C4-2B (cell line): ENCODE results near the gene NFIB.
A peak's percentile ranks its signal among the peaks of the same experiment; 100 is the strongest.

ENCODE experiments used
- H3K27ac ChIP-seq: fragments of 450-650 bp; 2 replicates; pipeline ENCODE4 v1.5.1; 2017
- CTCF ChIP-seq: fragments of 450-650 bp; conservative IDR thresholded peaks from 2 replicates; pipeline ENCODE4 v1.5.1; 2017; ENCODE audit warnings: mild to moderate bottlenecking
- ZFX ChIP-seq: fragments of 450-650 bp; IDR thresholded peaks from 2 replicates; pipeline ENCODE4 v1.6.1; 2017

Gene NFIB

GRCh38 chr9:14180960-14181537 is 132.9 kb downstream of the NFIB start:
- H3K27ac ChIP-seq: peak overlapping the region; percentile 57; the same call in 1 of the 2 replicates
- no peak for TF ChIP-seq CTCF
- TF ChIP-seq ZFX: no peak

- no peak for TF ChIP-seq ZFX
- TF ChIP-seq CTCF: no peak
- peak overlapping the region; percentile 57; the same call in 1 of the 2 replicates for H3K27ac ChIP-seq
These were observed 133.6 kb downstream of the NFIB start for GRCh38 chr9:14180093-14180959.

- TF ChIP-seq ZFX (no peak), CTCF (no peak)
- H3K27ac ChIP-seq: no peak overlapping the region
These were observed 134.5 kb downstream of the NFIB start for GRCh38 chr9:14179449-14179848.

- TF ChIP-seq CTCF (no peak), ZFX (no peak)
These were observed 138.2 kb downstream of the NFIB start for GRCh38 chr9:14175778-14176177.

GRCh38 chr9:14173713-14174112 is 140.2 kb downstream of the NFIB start:
- H3K27ac ChIP-seq: no peak overlapping the region
- TF ChIP-seq CTCF (no peak), ZFX (no peak)

More at GRCh38 chr9:14175778-14176177, 138.2 kb downstream of the NFIB start:
- H3K27ac ChIP-seq: no peak overlapping the region

GRCh38 chr9:14170973-14171596 is 142.9 kb downstream of the NFIB start:
- TF ChIP-seq CTCF (no peak), ZFX (no peak)
- H3K27ac ChIP-seq: no peak overlapping the region

GRCh38 chr9:14170392-14170931 is 143.5 kb downstream of the NFIB start:
- no peak for TF ChIP-seq ZFX
- TF ChIP-seq CTCF: no peak
- H3K27ac ChIP-seq: no peak overlapping the region
